Epithelial cell of proximal tubule (primary cell): ENCODE results near the gene ACTR5. TPM values are rescaled to one million over a fixed set of nuclear protein-coding genes. Genes with fewer than 3 reads are reported as not detected.

Experiments used
- DNase-seq: peaks from one replicate; pipeline ENCODE4 v3.0.0-alpha.2; 2011; ENCODE audit warnings: low read depth
- H3K4me3 ChIP-seq: 2 replicates; pipeline ENCODE4 v1.5.1; 2011; ENCODE audit warnings: low read depth, mild to moderate bottlenecking, low read length
- CTCF ChIP-seq: conservative IDR thresholded peaks from 2 replicates; pipeline ENCODE4 v1.5.1; 2012; ENCODE audit warnings: low read depth, mild to moderate bottlenecking, low read length
- total RNA-seq: library from RNA; depleted of rRNA; stranded (reverse); fragments of >200 nt; gene quantifications from 2 replicates; pipeline ENCODE4 v1.2.3, GENCODE V29; 2015

ACTR5 gene
- total RNA-seq, 1 donor from 2014 or later = 10.0 TPM

- DNase-seq = no peak
- TF ChIP-seq CTCF = no peak
Measured at GRCh38 chr20:38754924-38755323, 6.7 kb downstream of the ACTR5 start.

DNA sequence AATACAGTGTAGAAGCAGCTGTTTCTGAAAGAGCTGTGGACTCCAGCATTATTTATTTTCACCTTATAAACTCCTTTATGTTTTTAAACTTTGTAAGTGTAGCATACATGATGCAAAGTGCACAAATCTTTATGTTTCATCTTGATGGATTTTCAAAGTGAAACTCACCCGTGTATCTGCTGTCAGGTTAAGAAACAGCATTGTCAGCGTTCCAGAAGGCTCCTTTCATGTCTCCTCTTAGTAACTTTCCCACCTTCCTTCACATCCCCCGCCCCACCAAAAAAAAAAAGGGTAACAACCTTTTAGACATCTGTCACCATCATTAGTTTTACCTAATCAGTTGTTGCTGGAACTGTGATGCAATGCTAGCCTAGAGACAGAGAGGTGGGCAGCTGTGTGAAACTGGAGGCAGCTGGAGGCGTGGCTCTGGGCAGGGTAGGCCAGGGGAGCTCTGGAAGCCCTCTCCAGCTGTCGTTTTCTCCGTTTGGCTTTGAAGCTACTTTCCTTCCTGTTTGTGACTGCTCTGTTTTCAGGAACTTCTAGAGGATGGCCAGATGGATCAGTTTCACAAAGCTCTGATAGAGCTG, 7.2 kb downstream of the ACTR5 start:
- DNase-seq = no peak
- H3K4me3 ChIP-seq = no peak overlapping the region
- no peak for TF ChIP-seq CTCF

More at GRCh38 chr20:38754924-38755323, 6.7 kb downstream of the ACTR5 start:
- H3K4me3 ChIP-seq = no peak overlapping the region

GRCh38 chr20:38757145-38757775, 9.0 kb downstream of the ACTR5 start:
- no peak for TF ChIP-seq CTCF
- H3K4me3 ChIP-seq = no peak overlapping the region
- DNase-seq = no peak

- H3K4me3 ChIP-seq = no peak overlapping the region
- DNase-seq = no peak
- TF ChIP-seq CTCF = no peak
Measured at GRCh38 chr20:38759106-38759505, 10.8 kb downstream of the ACTR5 start.

DNA sequence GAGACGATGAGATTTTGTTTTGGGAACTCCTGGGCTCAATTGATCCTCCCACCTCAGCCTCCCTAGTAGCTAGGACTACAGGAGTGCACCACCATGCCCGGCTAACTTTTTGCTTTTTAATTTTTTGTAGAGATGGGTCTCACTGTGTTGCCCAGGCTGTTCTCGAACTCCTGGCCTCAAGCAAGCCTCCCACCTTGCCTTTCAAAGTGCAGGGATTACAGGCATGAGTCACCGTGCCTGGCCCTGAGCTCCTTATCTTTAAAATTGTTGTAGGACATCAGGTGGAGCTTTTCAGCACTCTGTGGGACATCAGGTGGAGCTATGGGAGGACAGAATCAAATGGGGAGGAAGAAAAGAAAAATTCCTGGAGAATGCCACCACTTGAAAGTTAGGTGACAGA, 12.7 kb downstream of the ACTR5 start:
- H3K4me3 ChIP-seq = no peak overlapping the region
- TF ChIP-seq CTCF = no peak
- DNase-seq = no peak

GRCh38 chr20:38762174-38762573, 13.9 kb downstream of the ACTR5 start:
- no peak for DNase-seq
- TF ChIP-seq CTCF = no peak
- no peak overlapping the region for H3K4me3 ChIP-seq

GRCh38 chr20:38763616-38764015, 15.4 kb downstream of the ACTR5 start:
- no peak for TF ChIP-seq CTCF
- no peak overlapping the region for H3K4me3 ChIP-seq
- no peak for DNase-seq
